Neural progenitor cell (in vitro differentiated cells): ENCODE data around the gene TBC1D26.
"Not testable (repeated sequence)": the region's sequence is repeated elsewhere in the genome, so short reads cannot be mapped to it uniquely, and the experiment has no call there.

ENCODE experiments used
- CTCF ChIP-seq: fragments of 200-600 bp; sonication (generic); IDR thresholded peaks from 2 replicates; pipeline ENCODE4 v1.5.1; 2017; ENCODE audit warnings: antibody characterized with exemption, mild to moderate bottlenecking
- EZH2 ChIP-seq: fragments of 200-600 bp; sonication (generic); IDR thresholded peaks from 2 replicates; pipeline ENCODE4 v1.6.1; 2017; ENCODE audit warnings: antibody characterized with exemption, mild to moderate bottlenecking, moderate library complexity

GRCh38 chr17:15699413-15699924 lies 32.6 kb upstream of the TBC1D26 start, which contains the start of gene ZNF286A:
- TF ChIP-seq CTCF, EZH2: not testable (repeated sequence)
